ENCODE measurements around the gene TRAF3IP1. TPM values are rescaled to one million over a fixed set of nuclear protein-coding genes. Genes with fewer than 3 reads are reported as not detected.

The TRAF3IP1 gene
- total RNA-seq, 2 donors from 2014 or later: 16.2 to 18.5 TPM

DNA sequence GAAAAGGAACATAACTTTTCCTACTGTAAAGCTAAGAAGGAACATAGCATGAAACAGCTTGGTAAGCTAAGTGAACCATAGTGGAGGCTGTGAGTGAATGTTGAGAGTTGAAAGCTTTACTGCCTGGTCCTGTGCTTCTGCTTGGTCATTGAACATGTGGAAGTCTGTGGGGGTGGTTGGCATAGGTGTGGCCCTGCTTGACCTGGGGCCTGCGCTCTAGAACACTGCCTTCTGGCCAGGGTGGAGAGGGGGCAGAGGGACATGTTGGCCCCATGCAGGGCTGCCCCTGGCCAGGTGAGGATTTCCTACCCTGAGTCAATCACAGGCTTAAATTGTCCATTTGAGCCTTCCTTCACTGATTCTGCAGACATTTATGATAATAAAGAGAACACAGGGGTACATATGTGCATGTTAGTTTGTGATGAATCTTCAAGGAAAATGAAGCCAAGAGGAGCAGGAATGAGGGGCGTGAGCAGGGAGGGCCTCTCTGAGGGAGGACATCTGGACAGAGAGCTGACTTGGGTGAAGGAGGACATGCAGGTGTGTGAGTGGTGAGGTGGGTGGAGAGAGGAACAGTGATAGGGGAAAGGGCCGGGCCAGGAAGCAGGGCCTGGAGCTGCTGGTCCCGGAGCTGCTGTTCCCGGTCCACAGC, 16.6 kb downstream of the TRAF3IP1 start:
- TF ChIP-seq, protein P1, sequence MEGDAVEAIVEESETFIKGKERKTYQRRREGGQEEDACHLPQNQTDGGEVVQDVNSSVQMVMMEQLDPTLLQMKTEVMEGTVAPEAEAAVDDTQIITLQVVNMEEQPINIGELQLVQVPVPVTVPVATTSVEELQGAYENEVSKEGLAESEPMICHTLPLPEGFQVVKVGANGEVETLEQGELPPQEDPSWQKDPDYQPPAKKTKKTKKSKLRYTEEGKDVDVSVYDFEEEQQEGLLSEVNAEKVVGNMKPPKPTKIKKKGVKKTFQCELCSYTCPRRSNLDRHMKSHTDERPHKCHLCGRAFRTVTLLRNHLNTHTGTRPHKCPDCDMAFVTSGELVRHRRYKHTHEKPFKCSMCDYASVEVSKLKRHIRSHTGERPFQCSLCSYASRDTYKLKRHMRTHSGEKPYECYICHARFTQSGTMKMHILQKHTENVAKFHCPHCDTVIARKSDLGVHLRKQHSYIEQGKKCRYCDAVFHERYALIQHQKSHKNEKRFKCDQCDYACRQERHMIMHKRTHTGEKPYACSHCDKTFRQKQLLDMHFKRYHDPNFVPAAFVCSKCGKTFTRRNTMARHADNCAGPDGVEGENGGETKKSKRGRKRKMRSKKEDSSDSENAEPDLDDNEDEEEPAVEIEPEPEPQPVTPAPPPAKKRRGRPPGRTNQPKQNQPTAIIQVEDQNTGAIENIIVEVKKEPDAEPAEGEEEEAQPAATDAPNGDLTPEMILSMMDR (IDR thresholded peaks at IDR 0.05): no peak
- no peak overlapping the region for H3K27ac ChIP-seq
- H3K36me3 ChIP-seq: no peaks in the 10 kb centered on the region
- no peak overlapping the region for H3K9ac ChIP-seq (ENCODE audit: low read depth in 2 of 2, low read length in 2 of 2)
- H3K27me3 ChIP-seq: no peaks in the 10 kb centered on the region
- no peak overlapping the region for H3K4me3 ChIP-seq
- H3K4me1 ChIP-seq: no peaks in the 10 kb centered on the region
- intact Hi-C loops (cut with DNase I): loop anchor here (5.0 kb wide), 1 partner anchor 80 kb away; no protein-coding TSS in a partner anchor
- H3K9me3 ChIP-seq: no peaks in the 10 kb centered on the region
- no peak for DNase-seq

DNA sequence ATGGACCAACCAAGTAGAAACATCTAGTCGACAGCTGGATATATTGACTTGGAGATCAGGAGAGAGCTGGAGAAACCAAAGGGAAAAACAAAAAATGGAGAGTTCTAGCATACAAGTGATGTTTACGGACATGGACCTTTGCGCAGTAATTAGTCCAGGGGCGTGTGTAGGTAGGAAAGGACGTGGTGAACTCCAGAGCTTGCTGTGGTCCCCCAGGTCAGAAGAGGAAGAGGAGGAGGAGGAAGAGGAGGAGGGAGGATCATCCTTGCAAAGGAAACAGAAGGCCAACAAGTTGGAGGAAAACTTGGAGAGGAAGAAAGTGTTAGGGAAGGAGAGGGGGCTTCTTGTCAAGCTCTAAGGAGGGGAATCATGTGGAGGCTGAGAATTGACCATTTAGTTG, 17.5 kb downstream of the TRAF3IP1 start:
- Histone ChIP-seq H3K9ac (ENCODE audit: low read depth in 2 of 2, low read length in 2 of 2) (no peak overlapping the region), H3K4me3 (no peak overlapping the region), H3K27ac (no peak overlapping the region), H3K9me3 (no peaks in the 10 kb centered on the region), H3K4me1 (no peaks in the 10 kb centered on the region), H3K27me3 (no peaks in the 10 kb centered on the region), H3K36me3 (no peaks in the 10 kb centered on the region)
- intact Hi-C loops (cut with DNase I): loop anchor here (5.0 kb wide), 1 partner anchor 81 kb away; no protein-coding TSS in a partner anchor
- TF ChIP-seq, protein P1 (IDR thresholded peaks at IDR 0.05): no peak
- DNase-seq: no peak

DNA sequence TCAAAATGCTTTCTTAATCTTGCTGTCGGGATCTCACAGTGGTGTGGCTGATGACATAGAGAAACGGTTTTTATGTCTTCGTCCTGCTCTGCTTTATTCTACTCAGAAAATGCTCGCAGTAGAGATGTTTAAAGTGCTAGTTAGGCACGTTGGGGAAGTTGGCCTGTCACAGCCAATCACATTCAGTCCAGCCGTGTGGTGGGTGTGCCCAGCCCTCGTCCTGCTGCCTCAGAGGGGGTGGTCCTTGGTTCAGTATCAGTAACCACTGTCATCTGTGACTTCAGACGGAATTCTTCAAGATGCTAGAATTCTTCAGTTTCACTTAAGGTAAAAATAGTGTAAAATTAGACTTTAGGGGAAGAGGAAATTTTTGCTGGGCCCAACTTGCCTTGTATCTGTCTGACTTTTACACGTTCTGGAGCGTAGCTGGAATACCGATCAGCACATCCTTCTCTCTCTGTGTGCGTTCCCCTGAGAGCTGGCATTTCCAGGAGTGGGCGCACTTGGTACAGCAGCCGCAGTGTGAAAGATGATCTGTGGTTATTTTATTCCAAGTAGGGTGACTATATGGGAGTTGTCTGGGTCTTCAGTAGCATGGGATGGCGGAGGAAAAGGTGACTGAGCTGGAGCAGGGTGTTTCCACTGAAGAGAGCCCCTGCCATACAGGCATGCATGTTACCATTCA, 18.5 kb downstream of the TRAF3IP1 start:
- intact Hi-C loops (cut with DNase I): loop anchor here (5.0 kb wide), 1 partner anchor 82 kb away; no protein-coding TSS in a partner anchor
- Histone ChIP-seq H3K4me1 (no peaks in the 10 kb centered on the region), H3K36me3 (no peaks in the 10 kb centered on the region), H3K9ac (ENCODE audit: low read depth in 2 of 2, low read length in 2 of 2) (no peak overlapping the region), H3K27ac (no peak overlapping the region), H3K9me3 (no peaks in the 10 kb centered on the region), H3K4me3 (no peak overlapping the region), H3K27me3 (no peaks in the 10 kb centered on the region)
- TF ChIP-seq, protein P1 (IDR thresholded peaks at IDR 0.05): no peak
- no peak for DNase-seq

DNA sequence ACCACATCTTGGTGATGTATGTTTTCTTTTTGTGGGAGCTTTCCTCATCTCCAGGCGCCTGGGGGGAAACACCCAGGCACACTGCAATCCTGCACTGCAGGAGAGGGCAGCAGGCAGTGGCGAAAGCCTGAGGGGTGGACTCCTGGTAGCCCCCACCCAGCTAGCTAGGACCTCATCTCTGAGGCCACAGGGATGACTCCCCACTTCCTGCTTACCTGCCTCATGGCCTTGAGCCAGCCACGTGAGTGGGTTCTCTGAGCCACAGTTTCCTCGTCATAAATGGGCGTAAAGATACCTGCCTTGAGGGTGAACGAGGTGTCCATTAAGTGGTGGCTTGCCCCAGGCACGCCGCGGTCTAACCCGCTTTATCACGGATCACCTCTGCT, 19.1 kb downstream of the TRAF3IP1 start:
- no peaks in the 10 kb centered on the region for H3K4me1 ChIP-seq
- no peaks in the 10 kb centered on the region for H3K36me3 ChIP-seq
- no peak overlapping the region for H3K4me3 ChIP-seq
- TF ChIP-seq, protein P1 (IDR thresholded peaks at IDR 0.05): no peak
- peak; percentile 34 for DNase-seq
- intact Hi-C loops (cut with DNase I): loop anchor here (5.0 kb wide), 1 partner anchor 82 kb away; no protein-coding TSS in a partner anchor
- no peaks in the 10 kb centered on the region for H3K27me3 ChIP-seq
- no peak overlapping the region for H3K27ac ChIP-seq
- no peaks in the 10 kb centered on the region for H3K9me3 ChIP-seq
- no peak overlapping the region for H3K9ac ChIP-seq (ENCODE audit: low read depth in 2 of 2, low read length in 2 of 2)

DNA sequence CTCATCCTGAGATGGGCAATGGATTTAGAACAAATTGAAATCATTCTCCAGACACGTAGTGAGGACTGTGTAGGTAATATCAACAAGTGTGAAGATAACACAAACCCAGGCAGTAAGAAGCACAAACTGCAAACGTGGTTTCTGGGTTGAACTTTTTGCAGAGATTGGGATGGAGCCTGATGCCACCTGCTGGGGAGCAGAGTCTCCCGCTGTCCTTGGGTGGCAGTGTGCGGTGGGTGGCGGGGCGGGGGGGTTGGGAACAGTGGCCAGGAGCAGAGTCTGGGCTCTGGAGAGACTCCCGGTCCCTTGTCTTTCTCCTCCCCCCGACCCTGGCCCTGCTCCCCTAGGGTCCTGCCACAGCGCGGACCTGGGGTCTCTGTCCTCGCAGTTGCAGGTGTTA, 19.5 kb downstream of the TRAF3IP1 start:
- Histone ChIP-seq H3K27ac (no peak overlapping the region), H3K9ac (ENCODE audit: low read depth in 2 of 2, low read length in 2 of 2) (no peak overlapping the region), H3K36me3 (no peaks in the 10 kb centered on the region), H3K4me3 (no peak overlapping the region), H3K9me3 (no peaks in the 10 kb centered on the region), H3K27me3 (no peaks in the 10 kb centered on the region), H3K4me1 (no peaks in the 10 kb centered on the region)
- intact Hi-C loops (cut with DNase I): loop anchor here (5.0 kb wide), 1 partner anchor 83 kb away; no protein-coding TSS in a partner anchor
- DNase-seq: peak; percentile 24
- TF ChIP-seq, protein P1 (IDR thresholded peaks at IDR 0.05): no peak

All from colonic mucosa (tissue), 4 donors.